Sigmoid colon (tissue), 7 donors: ENCODE results near the gene BRD3. TPM values are rescaled to one million over a fixed set of nuclear protein-coding genes. Genes with fewer than 3 reads are reported as not detected.

Experiments
- DNase-seq: peaks from one replicate; pipeline ENCODE4 v3.0.0-alpha.2; 2019
- H3K27ac ChIP-seq, 4 donors: fragments of 200-600 bp; sonication (generic); one replicate each; pipeline ENCODE4 v1.5.1; 2016 to 2019; ENCODE audit warnings: mild to moderate bottlenecking in 1 of 4
- H3K27me3 ChIP-seq, 3 donors: fragments of 200-600 bp; sonication (generic); one replicate each; pipeline ENCODE4 v1.5.1; 2019; ENCODE audit warnings: mild to moderate bottlenecking in 1 of 3
- H3K36me3 ChIP-seq, 4 donors: fragments of 200-600 bp; sonication (generic); one replicate each; pipeline ENCODE4 v1.5.1; 2016 to 2019
- H3K4me1 ChIP-seq, 4 donors: fragments of 200-600 bp; sonication (generic); one replicate each; pipeline ENCODE4 v1.5.1; 2017 to 2019
- H3K4me3 ChIP-seq, 4 donors: fragments of 200-600 bp; sonication (generic); one replicate each; pipeline ENCODE4 v1.5.1; 2017 to 2019; ENCODE audit warnings: mild to moderate bottlenecking in 2 of 4, moderate library complexity in 1 of 4
- H3K9me3 ChIP-seq, 4 donors: fragments of 200-600 bp in 3 of 4; sonication (generic) in 3 of 4; one replicate each; pipeline versions ENCODE4 v1.5.1 to v1.6.1; 2013 to 2019
- EP300 ChIP-seq, 4 donors: sonication (generic); formaldehyde crosslinking; IDR thresholded peaks; one replicate each; pipeline ENCODE4 v1.6.1; 2017; ENCODE audit warnings: antibody characterized with exemption in 4 of 4
- POLR2A ChIP-seq, 2 donors: fragments of 450-650 bp; IDR thresholded peaks; one replicate each; pipeline ENCODE4 v1.6.1; 2016; ENCODE audit warnings: antibody characterized with exemption in 2 of 2, mild to moderate bottlenecking in 2 of 2, moderate library complexity in 2 of 2
- POLR2AphosphoS5 ChIP-seq, 4 donors: sonication (generic); formaldehyde crosslinking; IDR thresholded peaks; one replicate each; pipeline ENCODE4 v1.6.1; 2017; ENCODE audit warnings: antibody characterized with exemption in 4 of 4
- WGBS, 2 donors: extraction: QIAGEN DNeasy Blood & Tissue Kit; methylation state at CpG; one replicate each; pipeline ENCODE4 v1.1.7; 2013; 5-methylcytosine and 5-hydroxymethylcytosine counted together
- intact Hi-C: fragments of 100-400 bp; cut with DNase I; formaldehyde crosslinking; loops from one replicate; pipeline ENCODE4 v1.15.1; 2023
- polyA plus RNA-seq, 3 donors: library from polyadenylated mRNA; stranded (reverse); fragments of 200-250 nt; gene quantifications; one replicate each; pipeline ENCODE4 v1.2.3, GENCODE V29; 2013
- total RNA-seq, 4 donors: library from RNA; depleted of rRNA; stranded (reverse); fragments of >200 nt; gene quantifications; one replicate each; pipeline ENCODE4 v1.1.0, GENCODE V29; 2016
- TF ChIP-seq, protein P1 (sequence below), 4 experiments: fragments of 450-650 bp in 3 of 4; fragments of 200-600 bp in 1 of 4; IDR thresholded peaks; one replicate each; pipeline ENCODE4 v1.5.1; 2016 to 2019; ENCODE audit warnings: antibody characterized with exemption in 4 of 4, mild to moderate bottlenecking in 3 of 4, moderate library complexity in 2 of 4
- donor health status: healthy with polysubstance abuse.
- donor health status: Bipolar disorder and iron deficiency.
- donor health status: healthy.

Gene BRD3
- total and polyA plus RNA-seq, 7 donors: 4.4 to 34.5 (median 21.8) TPM

DNA sequence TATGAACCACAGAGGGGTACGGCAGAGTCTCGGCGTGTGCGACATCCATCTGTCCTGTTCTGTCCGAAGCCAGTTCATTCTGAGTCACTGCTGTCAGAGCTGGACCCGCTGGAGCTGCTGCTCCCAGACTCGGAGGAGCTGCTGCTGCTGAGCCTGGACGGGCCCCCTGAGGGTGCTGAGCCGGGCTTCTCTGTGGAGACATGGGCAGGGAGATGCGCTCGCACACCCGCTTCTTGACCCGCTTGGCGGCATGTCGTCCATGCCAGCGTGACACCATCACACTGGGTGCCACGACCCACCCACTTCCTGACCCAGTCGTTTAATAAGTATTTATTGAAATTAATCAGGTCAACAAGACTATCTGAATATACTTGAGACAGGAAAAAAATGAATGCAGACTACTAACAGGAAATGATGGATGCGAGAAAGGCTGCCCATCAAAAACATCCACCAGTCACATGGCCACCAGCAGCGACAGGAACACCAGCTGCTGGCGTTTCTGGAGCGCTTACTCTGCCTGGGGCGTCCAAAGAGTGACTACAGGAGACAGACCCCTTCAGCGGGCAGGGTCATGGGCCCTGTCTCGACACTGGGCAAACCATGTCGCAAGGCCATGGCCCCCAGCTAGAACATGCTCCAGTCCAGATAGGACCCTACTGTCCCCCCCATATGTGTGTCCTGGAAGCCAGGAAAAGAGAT, 34.2 kb downstream of the BRD3 start:
- Histone ChIP-seq H3K27me3 (no peaks in the 10 kb centered on the region), H3K4me3 (no peak overlapping the region), H3K4me1 (no peaks in the 10 kb centered on the region), H3K9me3 (peaks cover 0 to 7% (median 2%) of the 10 kb centered on the region in 4 donors), H3K36me3 (peaks cover 32 to 97% (median 50%) of the 10 kb centered on the region in 4 donors), H3K27ac (no peak overlapping the region)
- WGBS, 2 donors: 94 to 95% methylated on average over 26 of the region's 26 CpGs
- peak; percentile 52 for DNase-seq
- TF ChIP-seq EP300 (IDR thresholded peaks at IDR 0.05) (no peak), POLR2A (IDR thresholded peaks at IDR 0.05) (no peak), POLR2AphosphoS5 (IDR thresholded peaks at IDR 0.05) (no peak)
- TF ChIP-seq, protein P1, sequence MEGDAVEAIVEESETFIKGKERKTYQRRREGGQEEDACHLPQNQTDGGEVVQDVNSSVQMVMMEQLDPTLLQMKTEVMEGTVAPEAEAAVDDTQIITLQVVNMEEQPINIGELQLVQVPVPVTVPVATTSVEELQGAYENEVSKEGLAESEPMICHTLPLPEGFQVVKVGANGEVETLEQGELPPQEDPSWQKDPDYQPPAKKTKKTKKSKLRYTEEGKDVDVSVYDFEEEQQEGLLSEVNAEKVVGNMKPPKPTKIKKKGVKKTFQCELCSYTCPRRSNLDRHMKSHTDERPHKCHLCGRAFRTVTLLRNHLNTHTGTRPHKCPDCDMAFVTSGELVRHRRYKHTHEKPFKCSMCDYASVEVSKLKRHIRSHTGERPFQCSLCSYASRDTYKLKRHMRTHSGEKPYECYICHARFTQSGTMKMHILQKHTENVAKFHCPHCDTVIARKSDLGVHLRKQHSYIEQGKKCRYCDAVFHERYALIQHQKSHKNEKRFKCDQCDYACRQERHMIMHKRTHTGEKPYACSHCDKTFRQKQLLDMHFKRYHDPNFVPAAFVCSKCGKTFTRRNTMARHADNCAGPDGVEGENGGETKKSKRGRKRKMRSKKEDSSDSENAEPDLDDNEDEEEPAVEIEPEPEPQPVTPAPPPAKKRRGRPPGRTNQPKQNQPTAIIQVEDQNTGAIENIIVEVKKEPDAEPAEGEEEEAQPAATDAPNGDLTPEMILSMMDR (IDR thresholded peaks at IDR 0.05): no peak
- intact Hi-C loops: no loop called here

DNA sequence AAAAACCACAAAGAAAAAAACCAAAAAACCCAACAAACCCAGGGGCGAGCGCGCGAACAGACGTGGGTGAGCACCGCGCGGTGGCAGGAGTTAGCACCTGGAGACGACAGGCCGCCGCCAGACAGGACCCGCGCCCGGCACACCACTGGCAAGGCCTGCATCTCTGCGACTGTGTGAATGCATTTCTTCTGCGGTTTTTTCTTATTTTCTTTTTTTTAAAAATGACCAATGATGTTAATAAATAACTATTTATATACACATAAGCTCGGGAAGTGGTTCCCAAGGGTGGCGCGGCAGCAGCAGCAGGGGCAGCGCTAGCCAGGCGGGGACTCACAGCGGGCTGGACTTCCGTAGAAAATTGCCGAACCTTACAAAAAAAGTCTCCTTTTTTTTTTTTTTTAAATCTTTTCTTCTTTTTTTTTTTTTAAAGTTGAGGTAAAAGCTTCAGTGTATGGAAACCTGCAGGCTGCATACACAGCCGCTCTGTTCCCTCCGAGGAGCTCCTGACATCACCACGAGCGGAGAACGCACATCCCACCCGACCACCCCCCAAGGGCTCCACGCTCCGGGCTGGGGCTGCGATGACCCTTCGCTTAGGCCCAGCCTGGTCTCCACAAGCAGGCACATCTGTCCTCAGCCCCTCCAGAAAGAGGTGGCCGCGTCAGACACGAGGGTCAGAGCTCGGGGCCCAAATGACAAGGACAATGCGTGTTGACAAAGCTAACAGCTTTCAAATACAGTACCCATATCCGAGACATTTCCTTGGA, 35.2 kb downstream of the BRD3 start:
- peak; percentile 57 for DNase-seq

DNA sequence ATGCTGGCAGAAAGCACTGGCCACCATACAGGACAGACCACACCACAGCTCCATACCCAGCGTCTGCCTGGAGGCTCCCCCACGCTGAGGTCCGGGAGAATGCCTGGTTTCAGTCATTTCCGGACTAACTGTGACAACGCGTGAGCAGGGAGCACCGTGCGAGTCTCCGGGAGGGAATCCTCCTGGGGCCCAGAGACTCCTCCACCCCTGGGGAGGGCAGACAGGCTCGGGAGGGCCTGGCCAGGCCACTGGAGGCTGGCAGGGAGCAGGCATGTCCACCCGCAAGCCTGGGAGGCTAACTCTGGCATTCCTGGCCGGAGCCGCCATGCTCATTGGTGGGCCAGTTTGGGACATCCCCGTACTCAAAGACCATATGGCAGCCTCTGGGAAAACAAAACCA, 36.0 kb downstream of the BRD3 start:
- intact Hi-C loops: no loop called here

More for the DNA sequence above, 35.2 kb downstream of the BRD3 start:
- H3K27ac ChIP-seq: no peak overlapping the region
- H3K36me3 ChIP-seq: peaks cover 32 to 97% (median 45%) of the 10 kb centered on the region in 4 donors
- H3K9me3 ChIP-seq: peaks cover 0 to 3% (median 0%) of the 10 kb centered on the region in 4 donors
- intact Hi-C loops: no loop called here
- no peaks in the 10 kb centered on the region for H3K27me3 ChIP-seq
- no peak overlapping the region for H3K4me3 ChIP-seq
- WGBS, 2 donors: 88 to 94% methylated on average over 40 of the region's 40 CpGs
- TF ChIP-seq, protein P1 (IDR thresholded peaks at IDR 0.05): no peak
- TF ChIP-seq POLR2A (IDR thresholded peaks at IDR 0.05) (no peak), POLR2AphosphoS5 (IDR thresholded peaks at IDR 0.05) (no peak), EP300 (IDR thresholded peaks at IDR 0.05) (no peak)
- no peaks in the 10 kb centered on the region for H3K4me1 ChIP-seq

DNA sequence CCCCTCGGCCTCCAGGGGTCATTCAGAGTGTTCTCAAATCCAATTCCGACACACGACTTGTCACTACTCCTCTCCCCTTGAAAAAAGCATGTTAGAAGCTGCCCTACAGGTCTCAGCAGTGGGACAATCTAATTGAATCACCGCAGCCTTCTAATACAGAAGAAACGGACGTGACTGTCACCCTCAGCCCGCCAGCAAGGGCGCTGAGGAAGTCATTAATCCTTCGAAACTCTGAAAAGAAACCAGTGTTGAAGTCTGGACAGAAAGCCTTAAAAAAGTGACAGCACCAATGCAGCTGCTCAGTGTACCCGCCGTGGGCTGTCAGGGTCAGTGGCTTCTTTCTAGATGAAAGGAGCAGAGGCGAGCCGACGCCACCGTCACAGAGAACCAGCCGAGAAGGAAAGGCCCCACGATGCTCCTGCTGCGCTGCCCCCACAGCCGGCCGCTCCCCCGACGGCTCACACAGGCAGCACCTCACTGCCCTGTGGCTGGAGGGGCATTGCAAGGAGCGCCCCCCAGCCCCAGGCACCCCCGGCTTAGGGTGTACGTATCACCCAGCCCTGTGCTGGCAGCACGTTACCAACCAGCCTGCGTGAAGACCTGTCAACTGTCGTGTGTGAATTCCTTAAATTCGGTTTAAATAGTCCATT, 36.9 kb downstream of the BRD3 start:
- TF ChIP-seq EP300 (IDR thresholded peaks at IDR 0.05) (no peak), POLR2A (IDR thresholded peaks at IDR 0.05) (no peak), POLR2AphosphoS5 (IDR thresholded peaks at IDR 0.05) (no peak)
- TF ChIP-seq, protein P1 (IDR thresholded peaks at IDR 0.05): no peak
- H3K36me3 ChIP-seq: peaks cover 30 to 88% (median 38%) of the 10 kb centered on the region in 4 donors
- intact Hi-C loops: no loop called here
- H3K27ac ChIP-seq: no peak overlapping the region
- H3K9me3 ChIP-seq: no peaks in the 10 kb centered on the region
- WGBS, 2 donors: 91 to 94% methylated on average over 29 of the region's 29 CpGs
- peaks cover 0 to 9% (median 8%) of the 10 kb centered on the region in 4 donors for H3K4me1 ChIP-seq
- no peak overlapping the region for H3K4me3 ChIP-seq
- H3K27me3 ChIP-seq: no peaks in the 10 kb centered on the region
- DNase-seq: peak; percentile 54

More for the DNA sequence above, 36.0 kb downstream of the BRD3 start:
- H3K4me1 ChIP-seq: peaks cover 0 to under 1% (median under 1%) of the 10 kb centered on the region in 4 donors
- H3K36me3 ChIP-seq: peaks cover 32 to 96% (median 44%) of the 10 kb centered on the region in 4 donors
- no peak overlapping the region for H3K27ac ChIP-seq
- TF ChIP-seq POLR2AphosphoS5 (IDR thresholded peaks at IDR 0.05) (no peak), EP300 (IDR thresholded peaks at IDR 0.05) (no peak), POLR2A (IDR thresholded peaks at IDR 0.05) (no peak)
- TF ChIP-seq, protein P1 (IDR thresholded peaks at IDR 0.05): no peak
- 94% methylated on average over 14 of the region's 14 CpGs for WGBS, 2 donors
- DNase-seq: peak; percentile 40
- H3K27me3 ChIP-seq: no peaks in the 10 kb centered on the region
- no peak overlapping the region for H3K4me3 ChIP-seq
- no peaks in the 10 kb centered on the region for H3K9me3 ChIP-seq
